Stimulated activated CD4-positive, alpha-beta T cell treated with anti-CD3 and anti-CD28 coated beads, Interleukin-2, amount 100 ng/mL, for 48 hours (primary cell): Measurements from ENCODE around the gene MRPL21.

Experiments
- DNase-seq, 2 donors: peaks; one replicate each; pipeline ENCODE4 v3.0.0-alpha.2; 2020

MRPL21 gene

DNA sequence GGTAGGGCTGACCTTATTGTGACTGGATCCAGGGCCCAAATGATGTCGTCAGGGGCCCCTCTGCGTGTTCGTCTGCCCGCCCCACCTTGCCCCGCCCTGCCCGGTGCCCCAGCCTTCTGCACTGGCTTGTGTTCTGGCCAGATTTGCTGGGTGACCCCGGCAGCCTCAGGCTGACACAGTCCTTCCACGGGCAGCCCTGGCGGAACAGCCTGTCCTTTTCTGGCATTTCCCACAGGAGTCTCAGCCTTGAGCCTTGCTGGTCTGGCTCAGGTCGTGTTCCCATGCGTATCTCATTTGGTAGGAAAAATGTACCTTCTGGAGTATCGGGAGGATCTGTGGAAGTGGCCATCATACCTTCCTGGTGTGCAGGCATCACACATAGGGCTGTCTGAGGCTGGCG lies 31.0 kb upstream of the MRPL21 start:
- DNase-seq, result no peak

DNA sequence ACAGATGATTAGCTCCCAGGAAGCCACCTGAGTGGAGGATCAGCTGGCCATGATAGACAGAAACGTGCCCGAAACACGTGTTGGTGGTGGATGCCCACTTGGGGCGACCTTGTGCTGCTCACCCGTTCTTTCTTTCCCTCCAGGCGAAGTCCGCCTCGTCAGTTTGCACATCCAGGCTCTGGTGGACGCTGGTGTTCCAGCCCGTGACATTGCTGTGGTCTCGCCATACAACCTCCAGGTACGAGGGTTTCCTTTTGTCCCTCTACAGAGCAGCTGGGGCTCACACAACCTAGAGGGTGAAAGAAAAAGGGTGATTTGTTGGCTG lies 30.7 kb upstream of the MRPL21 start:
- DNase-seq, result no peak

DNA sequence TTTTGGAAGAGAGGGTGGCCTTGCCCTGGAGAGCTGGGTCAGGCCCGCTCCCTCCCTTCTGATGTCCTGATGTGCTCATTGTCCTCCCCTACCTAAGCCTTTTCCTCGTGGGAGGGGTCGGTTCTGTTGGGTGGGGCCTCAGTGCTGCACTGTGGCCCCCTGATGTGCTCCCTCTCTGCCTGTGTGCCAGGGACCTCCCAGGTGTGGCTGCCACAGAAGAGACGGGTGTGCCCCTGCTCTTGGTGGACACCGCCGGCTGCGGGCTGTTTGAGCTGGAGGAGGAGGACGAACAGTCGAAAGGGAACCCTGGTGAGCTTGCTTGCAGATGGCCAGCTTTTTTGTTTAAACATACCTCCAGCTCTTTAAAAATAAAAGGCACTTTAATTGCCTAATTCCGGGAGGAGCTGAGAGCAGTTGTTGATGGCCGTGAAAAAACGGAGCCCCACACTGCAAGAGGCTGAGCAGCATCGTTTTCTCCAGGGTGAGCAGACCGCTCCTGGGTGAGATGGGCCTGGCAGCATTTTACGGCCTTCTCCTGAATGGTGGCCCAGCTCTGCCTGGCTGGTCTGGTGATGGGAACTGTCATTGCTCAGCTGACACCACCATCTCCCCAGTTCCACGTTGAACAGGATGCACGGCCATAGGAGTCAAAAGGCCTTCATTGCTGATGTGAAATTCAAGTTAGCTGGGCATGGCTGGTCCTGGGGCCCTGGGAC lies 30.1 kb upstream of the MRPL21 start:
- DNase-seq, result no peak

DNA sequence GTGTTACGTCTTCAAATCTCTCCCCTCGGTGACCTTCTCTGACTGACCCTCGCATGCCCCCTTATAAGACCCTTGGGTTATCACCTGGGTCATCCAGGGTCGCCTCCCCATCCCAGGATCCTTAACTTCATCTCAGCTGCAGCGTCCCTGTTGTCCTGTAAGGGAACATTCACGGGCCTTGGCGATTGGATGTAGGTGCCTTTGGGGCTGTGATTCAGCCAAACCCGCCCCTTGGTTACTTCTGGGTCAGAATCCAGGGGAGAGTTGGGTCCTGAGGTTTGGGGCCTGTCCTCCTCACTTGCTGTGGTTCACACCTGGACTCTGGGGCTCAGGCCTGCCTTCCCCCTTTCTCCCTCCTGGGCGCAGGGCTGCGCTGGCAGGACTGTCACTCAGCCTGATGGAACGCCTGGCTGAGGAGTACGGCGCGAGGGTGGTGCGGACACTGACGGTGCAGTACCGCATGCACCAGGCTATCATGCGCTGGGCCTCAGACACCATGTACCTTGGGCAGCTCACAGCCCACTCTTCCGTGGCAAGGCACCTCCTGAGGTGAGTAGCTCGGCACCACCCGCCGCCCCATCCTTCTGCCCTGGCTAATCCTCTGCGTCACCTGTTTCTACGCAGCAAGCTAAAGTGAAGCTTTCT lies 29.4 kb upstream of the MRPL21 start:
- no peak for DNase-seq

DNA sequence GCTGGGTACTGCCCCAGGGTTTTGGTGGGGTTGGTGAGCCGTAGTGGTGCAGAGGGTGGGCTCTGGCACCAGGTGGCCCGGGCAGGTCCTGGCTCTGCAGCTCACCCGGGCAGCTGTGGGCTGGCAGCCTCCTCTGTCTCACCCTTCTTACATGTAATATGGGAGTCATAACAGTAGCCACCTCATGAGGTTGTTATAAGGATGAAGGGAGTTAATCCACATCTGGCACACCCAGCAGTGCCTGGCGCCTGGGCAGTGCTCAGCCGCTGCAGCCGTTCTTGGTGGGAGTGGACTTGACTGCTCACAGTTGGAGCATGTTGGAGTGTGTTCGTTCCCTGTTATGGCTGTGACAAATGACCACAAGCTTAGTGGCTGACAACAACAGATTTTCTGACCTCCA lies 28.7 kb upstream of the MRPL21 start:
- no peak for DNase-seq

DNA sequence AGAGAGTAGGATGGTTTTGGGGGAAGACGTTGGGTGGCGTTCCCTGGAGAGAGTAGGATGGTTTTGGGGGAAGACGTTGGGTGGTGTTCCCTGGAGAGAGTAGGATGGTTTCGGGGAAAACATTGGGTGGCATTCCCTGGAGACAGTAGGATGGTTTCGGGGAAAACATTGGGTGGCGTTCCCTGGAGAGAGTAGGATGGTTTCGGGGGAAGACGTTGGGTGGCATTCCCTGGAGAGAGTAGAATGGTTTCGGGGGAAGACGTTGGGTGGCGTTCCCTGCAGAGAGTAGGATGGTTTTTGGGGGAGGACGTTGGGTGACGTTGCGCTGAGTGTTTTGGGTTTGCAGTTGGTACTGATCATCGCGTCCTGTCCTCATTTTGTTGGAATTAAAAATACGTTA lies 28.3 kb upstream of the MRPL21 start:
- no peak for DNase-seq

DNA sequence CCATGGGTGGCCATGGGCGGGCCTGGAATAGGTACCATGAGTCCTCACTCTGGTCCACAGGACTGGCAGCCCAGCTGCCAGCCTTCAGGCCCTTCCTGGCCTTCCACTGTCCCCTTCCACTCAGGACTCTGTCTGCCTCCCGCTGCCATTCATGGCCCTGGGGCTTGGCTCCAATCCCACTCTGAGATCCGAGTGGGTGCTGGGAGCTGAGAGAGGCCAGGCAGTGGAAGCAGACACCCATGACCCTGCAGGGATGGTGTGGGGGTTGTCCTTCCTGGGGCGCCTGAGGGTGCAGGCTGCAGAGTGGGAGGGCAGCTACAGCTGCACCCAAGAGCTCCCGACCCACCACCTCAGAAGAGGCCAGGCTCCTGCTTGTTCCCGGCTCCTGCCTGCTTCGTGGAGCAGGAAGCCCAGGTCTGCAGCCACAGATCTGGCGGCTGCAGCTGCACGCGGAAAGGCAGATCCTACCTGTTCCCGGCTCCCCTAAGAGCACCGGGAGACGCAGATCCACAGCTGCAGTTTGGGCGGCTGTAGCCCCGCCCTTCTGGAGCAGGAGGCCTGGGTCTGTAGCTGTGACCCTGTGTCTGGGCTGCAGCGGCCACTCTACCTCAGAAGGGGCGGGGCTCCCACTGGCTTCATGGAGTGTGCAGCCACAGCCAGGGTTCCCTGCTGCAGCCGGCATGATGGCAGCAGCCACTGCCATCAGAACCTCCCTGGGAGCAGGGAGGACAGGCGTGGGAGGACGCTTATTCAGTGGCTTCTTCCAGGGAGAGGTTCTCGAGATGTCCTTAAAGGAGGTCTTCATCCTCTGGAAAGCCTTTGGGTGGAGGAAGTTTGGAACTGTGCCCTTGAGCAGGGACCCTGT lies 27.6 kb upstream of the MRPL21 start:
- DNase-seq, result no peak

DNA sequence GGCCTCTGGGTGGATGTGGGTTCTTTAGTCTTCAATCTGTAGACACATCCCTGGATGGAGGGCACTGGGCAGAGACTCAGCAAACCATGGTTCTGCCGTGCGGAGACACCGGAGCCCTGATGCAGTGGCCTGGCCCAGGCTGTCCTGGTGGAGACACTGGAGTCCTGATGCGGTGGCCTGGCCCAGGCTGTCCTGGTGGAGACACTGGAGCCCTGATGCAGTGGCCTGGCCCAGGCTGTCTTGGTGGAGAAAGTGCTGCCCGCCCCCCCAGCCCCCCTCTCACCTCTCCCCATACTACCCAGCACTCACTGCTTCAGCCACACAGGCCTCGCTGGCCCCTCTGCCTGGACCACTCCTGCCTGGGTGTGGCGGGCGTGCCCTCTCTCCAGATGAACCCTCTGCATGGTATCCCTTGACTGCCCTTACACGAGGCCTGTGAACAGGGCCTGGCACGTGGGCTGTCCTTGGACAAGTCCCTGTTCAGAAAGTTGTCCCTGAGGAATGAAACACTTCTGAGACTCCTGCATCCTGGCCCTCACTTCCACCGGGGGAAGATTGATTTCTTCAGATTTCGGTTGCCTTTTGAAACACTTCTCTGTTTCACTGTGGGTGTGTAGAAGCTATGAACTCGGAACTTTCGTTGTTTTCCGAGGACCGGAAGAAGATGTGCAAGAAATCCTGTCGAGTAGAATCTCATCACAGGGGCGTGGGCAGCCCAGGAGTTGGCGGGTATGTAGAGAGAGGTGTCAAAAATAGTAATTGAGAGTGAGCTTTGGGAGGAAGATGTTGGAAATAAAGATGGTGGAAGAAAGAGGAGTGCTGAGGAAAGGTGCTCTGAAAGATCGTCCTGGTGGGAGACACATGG lies 26.3 kb upstream of the MRPL21 start:
- no peak for DNase-seq

DNA sequence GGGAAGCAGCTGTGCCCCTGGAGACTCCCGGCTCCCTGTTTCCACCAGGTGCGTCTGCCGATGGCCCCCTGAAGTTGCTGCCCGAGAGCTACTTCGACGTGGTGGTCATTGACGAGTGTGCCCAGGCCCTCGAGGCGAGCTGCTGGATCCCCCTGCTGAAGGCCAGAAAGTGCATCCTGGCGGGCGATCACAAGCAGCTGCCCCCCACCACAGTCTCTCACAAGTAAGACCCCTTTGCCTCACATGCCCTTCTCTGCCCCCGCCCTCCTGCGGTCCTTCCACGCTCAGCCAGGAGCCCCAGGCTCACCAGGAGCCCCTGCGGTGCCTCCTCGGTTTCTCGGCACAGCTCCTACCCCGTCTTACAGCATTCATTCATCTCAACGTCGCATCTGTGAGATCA lies 25.5 kb upstream of the MRPL21 start:
- no peak for DNase-seq

DNA sequence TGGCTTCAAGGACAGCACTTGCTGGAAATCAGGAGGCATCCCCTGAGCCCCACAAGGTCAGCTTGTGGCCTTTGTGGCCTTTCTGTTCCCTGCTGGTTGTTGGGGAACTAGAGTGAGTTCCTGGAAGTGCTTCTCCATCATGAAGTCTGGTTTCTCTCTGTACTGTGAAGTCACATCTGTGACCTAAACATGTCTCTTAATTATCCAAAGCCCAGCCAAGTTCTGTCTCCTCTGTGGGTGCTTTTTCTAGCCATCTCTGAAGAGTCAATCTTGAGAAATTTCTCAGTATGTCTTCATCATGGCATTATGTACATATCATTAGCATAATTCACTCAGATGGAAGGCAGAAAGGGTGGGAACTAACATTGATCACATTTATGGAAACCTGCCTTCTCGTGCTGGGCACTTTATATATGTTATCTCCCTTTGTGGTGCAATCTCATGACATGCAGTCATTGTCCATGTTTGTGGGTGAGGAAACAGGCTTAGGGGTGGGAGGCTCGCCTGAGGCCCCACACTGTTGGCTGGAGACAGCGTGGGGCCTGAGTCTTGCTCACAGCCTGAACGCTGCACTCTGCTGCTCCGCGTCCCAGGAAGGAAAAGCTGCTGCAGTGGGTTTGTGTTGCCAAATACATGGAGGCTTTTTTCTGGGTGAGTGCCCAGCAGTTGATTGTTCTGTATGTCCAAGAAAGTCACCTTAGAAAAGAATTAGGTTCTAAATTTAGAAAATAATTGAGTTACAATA lies 24.7 kb upstream of the MRPL21 start:
- no peak for DNase-seq

DNA sequence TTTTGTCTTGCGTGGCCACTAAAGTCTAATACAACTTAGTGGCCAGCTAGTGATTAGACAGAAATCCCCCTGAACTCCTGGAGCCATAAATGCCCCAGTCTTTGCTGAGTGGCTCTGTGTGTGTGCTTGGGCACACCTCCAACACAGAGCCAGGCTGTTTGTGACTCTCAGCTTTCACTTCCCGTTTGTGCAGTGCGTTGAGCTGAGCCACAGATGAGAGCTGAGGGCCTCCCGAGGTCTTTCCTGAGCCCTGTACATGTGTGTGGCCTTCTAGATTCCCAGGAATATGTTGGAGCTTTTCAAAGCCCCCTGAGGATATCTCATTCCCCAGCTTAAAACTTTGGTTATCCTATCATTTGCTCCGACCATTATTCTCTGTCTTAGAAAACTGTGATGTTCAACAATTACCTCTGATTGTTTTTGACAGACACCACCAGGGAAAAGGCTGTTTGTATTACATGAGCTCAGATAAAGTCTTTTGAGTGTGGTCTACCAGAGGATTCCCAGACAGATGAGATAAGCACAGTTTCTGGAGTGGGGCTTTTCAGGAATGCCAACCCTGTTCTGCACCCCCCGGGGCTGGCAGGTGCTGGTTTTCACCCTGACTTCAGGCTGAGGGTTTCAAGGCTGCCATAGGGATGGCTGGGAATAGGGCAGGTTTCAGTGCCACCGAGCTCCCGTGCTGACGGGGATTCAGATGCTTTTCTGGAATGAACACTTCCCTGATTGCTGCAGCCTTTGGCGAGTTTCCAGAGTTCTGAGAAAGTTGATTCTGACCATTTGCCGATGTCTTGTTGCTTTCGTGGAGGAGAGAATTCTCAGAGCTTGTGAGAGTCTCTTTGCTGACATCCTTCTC lies 23.9 kb upstream of the MRPL21 start:
- no peak for DNase-seq

DNA sequence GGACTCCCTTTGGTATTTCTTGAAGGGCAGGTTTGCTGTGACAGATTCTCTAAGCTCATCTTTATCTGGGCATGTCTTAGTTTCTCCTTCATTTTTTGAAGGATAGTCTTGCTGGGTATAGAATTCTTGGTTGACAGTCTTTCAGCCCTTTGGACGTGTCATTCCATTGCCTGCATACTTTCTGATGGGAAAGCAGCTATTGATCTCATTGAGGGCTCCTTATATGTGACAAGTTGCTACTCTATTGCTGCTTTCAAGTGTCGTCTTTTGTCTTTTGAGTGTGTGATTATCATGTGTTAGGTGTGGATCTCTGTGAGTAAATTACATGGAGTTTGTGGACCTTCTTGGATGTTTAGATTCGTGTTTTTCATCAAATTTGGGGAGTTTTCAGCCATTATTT lies 22.0 kb upstream of the MRPL21 start:
- DNase-seq, result no peak

DNA sequence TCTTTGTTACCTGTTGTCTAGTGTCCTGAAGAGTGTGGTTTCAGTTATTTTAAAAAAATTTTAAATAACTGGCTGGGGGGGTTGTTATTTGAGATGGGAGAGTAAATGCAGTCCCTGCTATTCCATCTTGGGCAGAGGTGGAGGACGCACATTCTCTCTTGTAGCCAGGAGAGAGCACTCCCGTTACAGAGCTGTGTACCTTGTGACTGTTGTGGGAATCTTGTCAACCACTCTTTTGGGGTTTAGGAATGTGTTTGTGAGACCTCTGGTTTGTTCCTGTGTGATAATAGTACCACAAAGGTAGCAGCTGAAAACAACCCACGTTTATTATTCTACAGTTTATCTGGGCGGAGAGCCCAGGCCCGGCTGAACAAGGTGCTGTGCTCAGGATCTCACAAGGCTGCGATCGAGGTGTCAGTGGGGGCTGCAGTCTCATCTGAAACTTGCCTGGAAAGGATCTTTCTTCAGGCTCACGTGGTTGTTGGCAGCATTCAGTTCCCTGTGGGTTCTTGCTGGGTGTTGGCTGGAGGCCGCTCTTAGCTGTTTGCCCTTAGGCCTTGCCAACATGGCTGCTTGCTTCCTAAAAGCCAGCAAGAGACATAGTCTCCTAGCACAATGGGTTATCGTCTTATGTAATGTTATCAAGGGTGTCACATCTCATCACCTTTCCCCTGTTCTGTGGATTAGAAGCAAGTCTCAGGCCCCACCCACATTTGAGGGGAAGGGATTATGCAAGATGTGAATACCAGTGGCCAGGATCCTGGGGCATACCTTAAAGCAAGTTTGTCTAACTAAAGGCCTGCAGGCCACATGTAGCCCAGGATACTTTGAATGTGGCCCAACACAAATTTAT lies 20.7 kb upstream of the MRPL21 start:
- DNase-seq, result no peak

DNA sequence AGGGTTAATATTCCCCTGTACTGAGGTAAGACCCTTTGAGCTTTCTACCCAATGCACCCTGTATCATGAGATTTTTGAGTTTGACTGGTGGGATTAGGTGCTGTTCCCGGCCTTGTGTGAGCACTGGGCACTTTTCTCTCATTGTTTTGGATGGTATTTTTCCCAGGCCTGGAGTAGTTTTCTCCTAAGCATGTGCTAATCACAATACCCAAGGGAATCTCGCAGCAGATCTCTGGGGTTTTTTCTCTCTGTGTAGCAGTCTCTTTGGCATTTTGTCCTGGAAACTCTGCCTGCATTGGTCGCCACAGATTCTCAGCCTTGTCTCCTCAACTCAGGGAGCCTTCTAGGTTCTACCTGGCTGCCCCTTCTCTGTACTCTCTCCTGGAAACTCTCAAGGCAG lies 20.0 kb upstream of the MRPL21 start:
- DNase-seq, result no peak

DNA sequence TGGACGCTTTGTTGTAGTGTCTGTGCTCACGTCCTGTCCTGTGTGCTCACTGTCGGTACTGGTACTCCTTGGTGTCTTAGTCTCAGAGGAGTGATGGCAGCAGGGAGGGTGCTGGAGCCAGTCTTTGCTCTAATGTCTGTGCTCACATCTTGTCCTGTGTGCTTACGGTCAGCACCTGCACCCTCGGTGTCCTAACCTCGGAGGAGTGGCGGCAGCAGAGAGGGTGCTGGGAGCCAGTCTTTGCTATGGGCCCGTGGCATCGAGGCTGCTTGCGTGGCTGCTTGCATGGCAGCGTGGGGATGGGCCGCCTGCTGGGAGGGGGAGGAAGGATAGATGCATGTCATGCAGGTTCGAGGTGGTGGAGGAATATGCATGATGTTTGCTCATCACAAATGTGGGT lies 12.8 kb upstream of the MRPL21 start:
- DNase-seq, result no peak

DNA sequence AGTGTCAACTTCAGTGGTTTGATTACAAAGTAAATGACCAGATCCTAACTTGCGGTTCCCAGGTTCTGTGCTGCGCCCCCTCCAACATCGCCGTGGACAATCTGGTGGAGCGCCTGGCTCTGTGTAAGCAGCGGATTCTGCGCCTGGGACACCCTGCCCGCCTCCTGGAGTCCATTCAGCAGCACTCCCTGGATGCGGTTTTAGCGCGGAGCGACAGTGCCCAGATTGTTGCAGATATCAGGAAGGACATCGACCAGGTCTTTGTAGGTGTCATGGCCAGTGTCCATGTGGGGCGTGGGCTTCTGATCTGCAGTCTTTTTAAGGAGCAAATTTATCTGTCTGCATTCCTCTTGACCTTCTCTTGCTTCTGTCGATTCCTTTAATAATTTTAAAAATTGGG lies 11.1 kb upstream of the MRPL21 start:
- no peak for DNase-seq

DNA sequence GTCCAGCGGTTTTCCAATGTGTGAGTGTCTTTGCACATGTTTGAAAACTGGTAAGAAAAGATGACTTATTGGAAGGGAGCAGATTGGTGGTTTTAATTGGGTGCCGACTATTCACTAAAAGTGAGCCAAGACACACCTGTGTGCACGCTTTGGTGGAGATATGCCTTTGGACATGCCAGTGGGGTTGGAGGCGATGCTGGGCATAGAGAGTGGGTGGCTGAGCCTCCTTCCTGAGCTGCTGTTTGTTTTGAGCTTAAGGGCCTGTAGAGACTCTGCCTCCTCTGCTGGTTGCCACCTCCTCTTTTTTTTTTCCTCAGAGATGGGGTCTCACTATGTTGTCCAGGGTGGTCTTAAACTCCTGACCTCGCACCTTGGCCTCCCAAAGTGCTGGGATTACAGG lies 9.6 kb upstream of the MRPL21 start:
- no peak for DNase-seq

DNA sequence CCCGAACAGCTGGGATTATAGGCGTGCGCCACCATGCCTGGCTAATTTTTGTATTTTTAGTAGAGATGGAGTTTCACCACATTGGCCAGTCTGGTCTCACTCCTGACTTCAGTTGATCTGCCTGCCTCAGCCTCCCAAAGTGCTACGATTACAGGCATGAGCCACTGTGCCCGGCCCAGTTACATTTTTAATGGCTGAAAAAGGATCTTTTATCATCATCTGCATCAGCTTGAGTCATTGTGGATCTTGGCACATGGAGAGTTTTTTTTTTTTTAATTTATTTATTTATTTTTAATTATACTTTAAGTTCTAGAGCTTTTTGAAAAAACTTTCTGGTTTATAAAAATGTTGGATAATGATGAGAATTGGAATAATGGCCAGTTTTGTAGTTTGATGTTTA lies 8.6 kb upstream of the MRPL21 start:
- DNase-seq, result no peak

DNA sequence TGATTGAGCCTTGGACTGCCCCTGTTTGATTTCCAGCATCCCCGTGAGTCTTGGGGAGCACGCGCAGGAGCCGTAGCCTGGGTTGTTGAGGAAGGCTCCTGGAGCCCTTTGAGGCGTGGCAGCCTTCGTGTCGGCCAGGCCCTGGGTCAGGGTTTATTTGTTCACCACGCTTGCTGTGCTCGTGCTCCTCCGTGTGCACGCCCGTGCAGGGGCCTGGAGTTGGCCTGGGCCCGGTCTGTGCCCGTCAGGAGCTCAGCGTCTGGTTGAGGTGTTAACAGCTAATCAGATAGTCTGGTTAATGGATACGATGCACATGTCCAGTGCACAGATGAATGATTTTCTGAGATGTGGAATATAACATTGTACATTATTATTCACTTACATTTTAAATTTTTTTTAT lies 8.1 kb upstream of the MRPL21 start:
- DNase-seq, result no peak

DNA sequence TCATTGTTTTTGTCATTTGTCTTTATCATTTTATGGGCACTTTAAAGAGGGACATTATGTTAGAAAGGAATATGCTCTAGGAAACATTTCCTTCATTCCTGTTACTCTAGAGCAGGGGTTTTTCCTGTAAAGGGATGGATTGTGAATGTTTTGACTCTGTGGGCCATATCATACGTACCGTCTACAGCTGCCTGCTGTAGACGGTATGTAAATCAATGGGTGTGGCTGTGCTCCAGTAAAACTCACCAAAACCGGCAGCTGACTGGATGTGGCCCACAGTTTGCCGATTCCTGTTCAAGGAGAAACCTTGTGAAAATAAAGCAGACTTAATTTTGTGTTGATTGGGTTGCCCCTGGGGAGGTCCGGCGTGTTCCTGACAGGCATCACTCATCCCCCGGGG lies 7.3 kb upstream of the MRPL21 start:
- no peak for DNase-seq

DNA sequence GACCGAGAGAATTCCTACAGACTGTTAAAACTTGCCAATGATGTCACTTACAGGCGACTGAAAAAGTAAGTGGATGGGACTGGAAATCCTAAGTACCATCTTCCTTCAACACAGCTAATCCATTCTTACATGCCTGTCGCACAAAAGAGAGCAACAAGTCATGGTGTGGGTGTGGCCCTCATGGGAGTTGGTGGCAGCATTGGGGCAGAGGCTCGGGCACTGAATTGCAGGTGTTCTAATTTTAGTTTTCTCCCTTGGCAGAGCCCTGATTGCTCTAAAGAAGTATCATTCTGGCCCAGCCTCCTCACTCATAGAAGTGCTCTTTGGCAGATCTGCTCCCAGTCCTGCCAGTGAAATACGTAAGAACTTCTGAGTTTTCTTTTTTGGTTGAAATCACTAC lies 4.6 kb upstream of the MRPL21 start:
- DNase-seq, result no peak
